A549 (cell line): ENCODE data around the gene MCTP1.

ENCODE experiments used
- EP300 ChIP-seq, 2 experiments: fragments of >200 bp; sonication (Bioruptor Twin); formaldehyde crosslinking; IDR thresholded peaks; 2 replicates in 1 of 2; 3 replicates in 1 of 2; pipeline ENCODE4 v1.6.1; 2016 to 2017
- FOSL2 ChIP-seq, 2 experiments: fragments of 450-650 bp in 1 of 2; fragments of >200 bp in 1 of 2; sonication (Bioruptor Twin) in 1 of 2; formaldehyde crosslinking; IDR thresholded peaks; 2 replicates each; pipeline versions ENCODE4 v1.5.0 to v1.6.1; 2016 to 2020; ENCODE audit warnings: mild to moderate bottlenecking in 1 of 2, moderate library complexity in 1 of 2
- MAFK ChIP-seq: fragments of 450-650 bp; IDR thresholded peaks from 2 replicates; pipeline ENCODE4 v1.6.1; 2014; ENCODE audit not compliant: partially characterized antibody
- NPAS2 ChIP-seq: fragments of 250-450 bp; sonication (Bioruptor Pico); IDR thresholded peaks from 2 replicates; pipeline ENCODE4 v1.8.0; 2022; ENCODE audit warnings: mild to moderate bottlenecking, moderate library complexity, borderline replicate concordance
- POLR2AphosphoS2 ChIP-seq: conservative IDR thresholded peaks from 2 replicates; pipeline ENCODE4 v1.6.1; 2012; ENCODE audit warnings: low read length, improper control_type of control experiment, inconsistent platforms
- SMC3 ChIP-seq: fragments of >200 bp; sonication (Bioruptor Twin); formaldehyde crosslinking; IDR thresholded peaks from 3 replicates; pipeline ENCODE4 v1.6.1; 2018; ENCODE audit warnings: inconsistent platforms
- TFCP2L1 ChIP-seq: fragments of 250-450 bp; sonication (Bioruptor Pico); IDR thresholded peaks from 2 replicates; pipeline ENCODE4 v1.5.0; 2021; ENCODE audit warnings: mild to moderate bottlenecking
- ZC3H11A ChIP-seq: fragments of 450-650 bp; IDR thresholded peaks from 2 replicates; pipeline ENCODE4 v1.6.1; 2014; ENCODE audit warnings: antibody characterized with exemption, mild to moderate bottlenecking
- TF ChIP-seq, protein P1 (sequence below): fragments of >200 bp; sonication (Bioruptor Twin); formaldehyde crosslinking; IDR thresholded peaks from 3 replicates; pipeline ENCODE4 v1.5.1; 2016
- TF ChIP-seq, protein P2 (sequence below): IDR thresholded peaks from 2 replicates; pipeline ENCODE4 v1.6.1; 2012; ENCODE audit warnings: low read depth, borderline replicate concordance
- TF ChIP-seq, protein P3 (sequence below): fragments of >200 bp; sonication (Bioruptor Twin); formaldehyde crosslinking; IDR thresholded peaks from 2 replicates; pipeline ENCODE4 v1.6.1; 2016
- TF ChIP-seq, protein P4 (sequence below): fragments of 200-600 bp; sonication (generic); IDR thresholded peaks from 2 replicates; pipeline ENCODE4 v1.6.1; 2016; ENCODE audit warnings: antibody characterized with exemption, mild to moderate bottlenecking, moderate library complexity
- TF ChIP-seq, protein P5 (sequence below): IDR thresholded peaks from 2 replicates; pipeline ENCODE4 v1.6.1; 2012
- TF ChIP-seq, protein P6 (sequence below): fragments of 250-450 bp; sonication (Bioruptor Pico); IDR thresholded peaks from 2 replicates; pipeline ENCODE4 v1.5.0; 2021; ENCODE audit warnings: mild to moderate bottlenecking, moderate library complexity, borderline replicate concordance

DNA sequence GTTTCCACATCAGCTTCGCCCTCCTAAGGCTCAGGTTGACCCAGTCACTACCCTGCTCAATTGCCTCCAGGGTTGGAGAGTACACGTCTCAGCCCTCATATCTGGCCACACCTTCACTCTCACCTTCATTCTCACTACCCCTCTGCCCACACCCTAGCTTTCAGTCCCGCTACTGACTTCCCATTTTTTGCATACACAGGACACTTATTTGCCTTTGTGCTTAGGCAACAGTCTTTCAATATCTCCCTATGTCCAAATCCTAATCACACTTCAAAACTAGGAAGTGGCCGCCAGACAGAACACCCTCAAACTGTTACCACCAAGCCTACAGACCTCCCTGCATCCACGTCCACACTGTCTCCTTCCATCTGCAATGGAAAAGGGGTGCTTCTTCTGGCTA, 10.9 kb downstream of the MCTP1 start:
- TF ChIP-seq, protein P1, sequence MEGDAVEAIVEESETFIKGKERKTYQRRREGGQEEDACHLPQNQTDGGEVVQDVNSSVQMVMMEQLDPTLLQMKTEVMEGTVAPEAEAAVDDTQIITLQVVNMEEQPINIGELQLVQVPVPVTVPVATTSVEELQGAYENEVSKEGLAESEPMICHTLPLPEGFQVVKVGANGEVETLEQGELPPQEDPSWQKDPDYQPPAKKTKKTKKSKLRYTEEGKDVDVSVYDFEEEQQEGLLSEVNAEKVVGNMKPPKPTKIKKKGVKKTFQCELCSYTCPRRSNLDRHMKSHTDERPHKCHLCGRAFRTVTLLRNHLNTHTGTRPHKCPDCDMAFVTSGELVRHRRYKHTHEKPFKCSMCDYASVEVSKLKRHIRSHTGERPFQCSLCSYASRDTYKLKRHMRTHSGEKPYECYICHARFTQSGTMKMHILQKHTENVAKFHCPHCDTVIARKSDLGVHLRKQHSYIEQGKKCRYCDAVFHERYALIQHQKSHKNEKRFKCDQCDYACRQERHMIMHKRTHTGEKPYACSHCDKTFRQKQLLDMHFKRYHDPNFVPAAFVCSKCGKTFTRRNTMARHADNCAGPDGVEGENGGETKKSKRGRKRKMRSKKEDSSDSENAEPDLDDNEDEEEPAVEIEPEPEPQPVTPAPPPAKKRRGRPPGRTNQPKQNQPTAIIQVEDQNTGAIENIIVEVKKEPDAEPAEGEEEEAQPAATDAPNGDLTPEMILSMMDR, result no peak
- TF ChIP-seq ZC3H11A (no peak), SMC3 (no peak), MAFK (no peak), EP300 (IDR thresholded peaks at IDR 0.05) (no peak), FOSL2 (IDR thresholded peaks at IDR 0.05) (no peak), FOSL2 (CRISPR knock-in tag; IDR thresholded peaks at IDR 0.05) (no peak), NPAS2 (CRISPR knock-in tag) (no peak), POLR2AphosphoS2 (no peak), TFCP2L1 (CRISPR knock-in tag) (no peak)
- TF ChIP-seq, protein P2, sequence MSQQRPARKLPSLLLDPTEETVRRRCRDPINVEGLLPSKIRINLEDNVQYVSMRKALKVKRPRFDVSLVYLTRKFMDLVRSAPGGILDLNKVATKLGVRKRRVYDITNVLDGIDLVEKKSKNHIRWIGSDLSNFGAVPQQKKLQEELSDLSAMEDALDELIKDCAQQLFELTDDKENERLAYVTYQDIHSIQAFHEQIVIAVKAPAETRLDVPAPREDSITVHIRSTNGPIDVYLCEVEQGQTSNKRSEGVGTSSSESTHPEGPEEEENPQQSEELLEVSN, result no peak
- TF ChIP-seq, protein P3, sequence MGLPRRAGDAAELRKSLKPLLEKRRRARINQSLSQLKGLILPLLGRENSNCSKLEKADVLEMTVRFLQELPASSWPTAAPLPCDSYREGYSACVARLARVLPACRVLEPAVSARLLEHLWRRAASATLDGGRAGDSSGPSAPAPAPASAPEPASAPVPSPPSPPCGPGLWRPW, result no peak
- TF ChIP-seq, protein P4, sequence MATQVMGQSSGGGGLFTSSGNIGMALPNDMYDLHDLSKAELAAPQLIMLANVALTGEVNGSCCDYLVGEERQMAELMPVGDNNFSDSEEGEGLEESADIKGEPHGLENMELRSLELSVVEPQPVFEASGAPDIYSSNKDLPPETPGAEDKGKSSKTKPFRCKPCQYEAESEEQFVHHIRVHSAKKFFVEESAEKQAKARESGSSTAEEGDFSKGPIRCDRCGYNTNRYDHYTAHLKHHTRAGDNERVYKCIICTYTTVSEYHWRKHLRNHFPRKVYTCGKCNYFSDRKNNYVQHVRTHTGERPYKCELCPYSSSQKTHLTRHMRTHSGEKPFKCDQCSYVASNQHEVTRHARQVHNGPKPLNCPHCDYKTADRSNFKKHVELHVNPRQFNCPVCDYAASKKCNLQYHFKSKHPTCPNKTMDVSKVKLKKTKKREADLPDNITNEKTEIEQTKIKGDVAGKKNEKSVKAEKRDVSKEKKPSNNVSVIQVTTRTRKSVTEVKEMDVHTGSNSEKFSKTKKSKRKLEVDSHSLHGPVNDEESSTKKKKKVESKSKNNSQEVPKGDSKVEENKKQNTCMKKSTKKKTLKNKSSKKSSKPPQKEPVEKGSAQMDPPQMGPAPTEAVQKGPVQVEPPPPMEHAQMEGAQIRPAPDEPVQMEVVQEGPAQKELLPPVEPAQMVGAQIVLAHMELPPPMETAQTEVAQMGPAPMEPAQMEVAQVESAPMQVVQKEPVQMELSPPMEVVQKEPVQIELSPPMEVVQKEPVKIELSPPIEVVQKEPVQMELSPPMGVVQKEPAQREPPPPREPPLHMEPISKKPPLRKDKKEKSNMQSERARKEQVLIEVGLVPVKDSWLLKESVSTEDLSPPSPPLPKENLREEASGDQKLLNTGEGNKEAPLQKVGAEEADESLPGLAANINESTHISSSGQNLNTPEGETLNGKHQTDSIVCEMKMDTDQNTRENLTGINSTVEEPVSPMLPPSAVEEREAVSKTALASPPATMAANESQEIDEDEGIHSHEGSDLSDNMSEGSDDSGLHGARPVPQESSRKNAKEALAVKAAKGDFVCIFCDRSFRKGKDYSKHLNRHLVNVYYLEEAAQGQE, result no peak
- TF ChIP-seq, protein P5, sequence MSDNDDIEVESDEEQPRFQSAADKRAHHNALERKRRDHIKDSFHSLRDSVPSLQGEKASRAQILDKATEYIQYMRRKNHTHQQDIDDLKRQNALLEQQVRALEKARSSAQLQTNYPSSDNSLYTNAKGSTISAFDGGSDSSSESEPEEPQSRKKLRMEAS, result no peak
- TF ChIP-seq, protein P6, sequence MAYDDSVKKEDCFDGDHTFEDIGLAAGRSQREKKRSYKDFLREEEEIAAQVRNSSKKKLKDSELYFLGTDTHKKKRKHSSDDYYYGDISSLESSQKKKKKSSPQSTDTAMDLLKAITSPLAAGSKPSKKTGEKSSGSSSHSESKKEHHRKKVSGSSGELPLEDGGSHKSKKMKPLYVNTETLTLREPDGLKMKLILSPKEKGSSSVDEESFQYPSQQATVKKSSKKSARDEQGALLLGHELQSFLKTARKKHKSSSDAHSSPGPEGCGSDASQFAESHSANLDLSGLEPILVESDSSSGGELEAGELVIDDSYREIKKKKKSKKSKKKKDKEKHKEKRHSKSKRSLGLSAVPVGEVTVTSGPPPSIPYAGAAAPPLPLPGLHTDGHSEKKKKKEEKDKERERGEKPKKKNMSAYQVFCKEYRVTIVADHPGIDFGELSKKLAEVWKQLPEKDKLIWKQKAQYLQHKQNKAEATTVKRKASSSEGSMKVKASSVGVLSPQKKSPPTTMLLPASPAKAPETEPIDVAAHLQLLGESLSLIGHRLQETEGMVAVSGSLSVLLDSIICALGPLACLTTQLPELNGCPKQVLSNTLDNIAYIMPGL, result no peak
